Activated T-helper 1 cell treated with anti-CD3 and anti-CD28 coated beads, Interleukin-2, amount 50 U/mL, for 16 hours (primary cell): Measurements from ENCODE around the gene RGMA.
"Not testable (repeated sequence)": the region's sequence is repeated elsewhere in the genome, so short reads cannot be mapped to it uniquely, and the experiment has no call there.

ENCODE experiments used
- DNase-seq, 2 donors: peaks; one replicate each; pipeline ENCODE4 v3.0.0-alpha.2; 2020; ENCODE audit warnings: low read depth in 1 of 2, low spot score in 1 of 2

Gene RGMA

GRCh38 chr15:93049233-93049632, 39.8 kb downstream of the RGMA start:
- no peak for DNase-seq

- no peak for DNase-seq
These were observed 40.3 kb downstream of the RGMA start for GRCh38 chr15:93048759-93049161.

GRCh38 chr15:93048426-93048721, 40.6 kb downstream of the RGMA start:
- no peak for DNase-seq

- peak in 1 of 2 donors; percentile 34 for DNase-seq
These were observed 41.2 kb downstream of the RGMA start for GRCh38 chr15:93047621-93048425.

GRCh38 chr15:93046721-93047120, 42.3 kb downstream of the RGMA start:
- DNase-seq: no peak

GRCh38 chr15:93046120-93046519, 42.9 kb downstream of the RGMA start:
- no peak for DNase-seq

- no peak for DNase-seq
These were observed 43.7 kb downstream of the RGMA start for GRCh38 chr15:93045191-93045785.

- no peak for DNase-seq
These were observed 44.5 kb downstream of the RGMA start for GRCh38 chr15:93044301-93045190.

GRCh38 chr15:93043621-93044300, 45.2 kb downstream of the RGMA start:
- DNase-seq: no peak

- no peak for DNase-seq
These were observed 46.2 kb downstream of the RGMA start for GRCh38 chr15:93042691-93043378.

GRCh38 chr15:93042211-93042610, 46.8 kb downstream of the RGMA start:
- DNase-seq: no peak

GRCh38 chr15:93041159-93041547, 47.9 kb downstream of the RGMA start:
- DNase-seq: no peak

- no peak for DNase-seq
These were observed 48.5 kb downstream of the RGMA start for GRCh38 chr15:93040288-93041158.

GRCh38 chr15:93039562-93040287, 49.3 kb downstream of the RGMA start:
- DNase-seq: not testable (repeated sequence)

- DNase-seq: no peak
These were observed 50.9 kb downstream of the RGMA start for GRCh38 chr15:93037820-93038705.

- no peak for DNase-seq
These were observed 51.8 kb downstream of the RGMA start for GRCh38 chr15:93036951-93037819.
